ENCODE results near the gene CFAP97D1. TPM values are rescaled to one million over a fixed set of nuclear protein-coding genes. Genes with fewer than 3 reads are reported as not detected.

CFAP97D1 gene
- total RNA-seq, 1 experiment from 2014 or later, result 0.13 TPM

GRCh38 chr17:43809121-43809520 is 28.9 kb downstream of the CFAP97D1 start:
- no peak for DNase-seq (ENCODE audit: low spot score)
- peaks cover 31% of the 10 kb centered on the region for H3K4me1 Mint-ChIP-seq
- TF ChIP-seq IRF2 (CRISPR knock-in tag; IDR thresholded peaks at IDR 0.05; ENCODE audit: borderline replicate concordance, low read depth), result no peak
- no peak for TF ChIP-seq NFE2L1 (CRISPR knock-in tag; IDR thresholded peaks at IDR 0.05)
- TF ChIP-seq ZMAT4 (CRISPR knock-in tag; IDR thresholded peaks at IDR 0.05), result no peak
- TF ChIP-seq, protein P1, sequence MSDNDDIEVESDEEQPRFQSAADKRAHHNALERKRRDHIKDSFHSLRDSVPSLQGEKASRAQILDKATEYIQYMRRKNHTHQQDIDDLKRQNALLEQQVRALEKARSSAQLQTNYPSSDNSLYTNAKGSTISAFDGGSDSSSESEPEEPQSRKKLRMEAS (CRISPR knock-in tag; IDR thresholded peaks at IDR 0.05), result no peak
- TF ChIP-seq FOXJ3 (CRISPR knock-in tag; IDR thresholded peaks at IDR 0.05; ENCODE audit: borderline replicate concordance), result no peak
- TF ChIP-seq, protein P2, sequence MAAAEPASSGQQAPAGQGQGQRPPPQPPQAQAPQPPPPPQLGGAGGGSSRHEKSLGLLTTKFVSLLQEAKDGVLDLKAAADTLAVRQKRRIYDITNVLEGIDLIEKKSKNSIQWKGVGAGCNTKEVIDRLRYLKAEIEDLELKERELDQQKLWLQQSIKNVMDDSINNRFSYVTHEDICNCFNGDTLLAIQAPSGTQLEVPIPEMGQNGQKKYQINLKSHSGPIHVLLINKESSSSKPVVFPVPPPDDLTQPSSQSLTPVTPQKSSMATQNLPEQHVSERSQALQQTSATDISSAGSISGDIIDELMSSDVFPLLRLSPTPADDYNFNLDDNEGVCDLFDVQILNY (CRISPR knock-in tag; IDR thresholded peaks at IDR 0.05), result no peak
- TF ChIP-seq GABPB1 (CRISPR knock-in tag; IDR thresholded peaks at IDR 0.05), result no peak
- peaks cover 10% of the 10 kb centered on the region for H3K36me3 Mint-ChIP-seq
- ChIA-PET CTCF (interaction anchor here (1.4 kb wide), 1 partner anchor 37 kb away, joined by 5 read pairs; no protein-coding TSS in a partner anchor), POLR2A (no interaction called here)
- no peak overlapping the region for H3K4me3 Mint-ChIP-seq
- H3K27ac Mint-ChIP-seq, result no peak overlapping the region
- ATAC-seq, result no peak
- no peaks in the 10 kb centered on the region for H3K27me3 Mint-ChIP-seq (ENCODE audit: low read depth)
- peaks cover 4% of the 10 kb centered on the region; the same call in 1 of the 2 replicates for H3K9me3 Mint-ChIP-seq

DNA sequence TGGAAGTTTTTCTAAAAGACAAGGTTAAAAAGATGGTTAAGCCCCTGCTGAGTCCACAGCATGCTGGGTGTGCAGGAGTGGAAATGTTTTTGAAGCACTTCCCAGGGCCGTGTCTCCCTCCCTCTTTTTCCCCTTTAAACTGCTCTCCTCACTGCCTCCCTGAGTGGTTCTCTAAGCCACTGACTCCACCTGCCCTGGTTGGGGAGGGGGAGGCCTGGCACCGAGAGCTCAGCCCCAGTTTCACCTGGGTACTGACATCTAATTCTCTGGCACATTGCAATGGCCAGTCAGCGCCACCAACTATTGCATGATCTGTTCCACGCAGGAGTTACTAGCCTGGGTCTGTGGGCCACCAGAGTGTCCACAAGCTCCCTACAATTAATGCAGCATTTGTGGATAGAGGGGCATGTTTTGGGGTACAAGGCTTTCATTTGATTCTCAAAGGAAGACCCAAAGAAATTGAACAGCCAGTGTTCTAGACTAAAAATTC is 30.0 kb downstream of the CFAP97D1 start:
- H3K4me1 Mint-ChIP-seq, result peaks cover 24% of the 10 kb centered on the region
- no peak for TF ChIP-seq PREB (CRISPR knock-in tag; IDR thresholded peaks at IDR 0.05; ENCODE audit: borderline replicate concordance)
- TF ChIP-seq ZMAT4 (CRISPR knock-in tag; IDR thresholded peaks at IDR 0.05), result no peak
- H3K27ac Mint-ChIP-seq, result no peak overlapping the region
- H3K36me3 Mint-ChIP-seq, result peaks cover 10% of the 10 kb centered on the region
- no peaks in the 10 kb centered on the region for H3K27me3 Mint-ChIP-seq (ENCODE audit: low read depth)
- ChIA-PET CTCF (interaction anchor here (1.5 kb wide), 1 partner anchor 36 kb away, joined by 9 read pairs; no protein-coding TSS in a partner anchor), POLR2A (no interaction called here)
- ATAC-seq (no peak), DNase-seq (ENCODE audit: low spot score) (no peak)
- peaks cover 2% of the 10 kb centered on the region; the same call in 1 of the 2 replicates for H3K9me3 Mint-ChIP-seq
- H3K4me3 Mint-ChIP-seq, result no peak overlapping the region

DNA sequence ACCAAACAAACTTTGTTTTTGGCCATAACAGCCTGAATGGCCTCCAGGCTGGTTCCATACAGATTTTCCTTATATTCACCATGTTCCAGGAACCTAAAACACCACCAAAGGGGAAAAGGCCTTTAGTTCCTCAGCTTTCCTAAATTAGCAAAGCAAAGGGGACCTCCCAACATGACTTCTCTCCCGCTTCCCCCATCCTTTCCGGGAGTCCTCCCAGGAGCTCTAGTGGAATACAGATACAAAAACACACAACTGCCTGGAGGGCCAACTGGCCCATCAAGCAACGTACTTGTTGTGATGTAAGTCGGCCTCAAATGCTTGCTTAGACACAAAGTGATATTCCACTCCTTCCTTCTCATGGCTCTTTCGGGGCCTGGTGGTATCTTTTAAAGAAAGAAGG is 30.6 kb downstream of the CFAP97D1 start:
- Mint-ChIP-seq H3K27ac (0 out of 2 replicates have a peak overlapping the region, but pooled peaks have one; percentile 50), H3K9me3 (no peaks in the 10 kb centered on the region), H3K36me3 (peaks cover 10% of the 10 kb centered on the region), H3K4me1 (peaks cover 24% of the 10 kb centered on the region), H3K27me3 (ENCODE audit: low read depth) (no peaks in the 10 kb centered on the region), H3K4me3 (no peak overlapping the region)
- DNase-seq (ENCODE audit: low spot score), result no peak
- no peak for ATAC-seq
- CTCF ChIA-PET, result interaction anchor here (0.5 to 1.5 kb wide), 2 partner anchors 36 to 55 kb away, joined by 3 to 9 read pairs; no protein-coding TSS in a partner anchor
- TF ChIP-seq CBFB (CRISPR knock-in tag; IDR thresholded peaks at IDR 0.05; ENCODE audit: low read depth) (no peak), ZBTB21 (CRISPR knock-in tag; IDR thresholded peaks at IDR 0.05; ENCODE audit: borderline replicate concordance) (no peak)
- POLR2A ChIA-PET, result no interaction called here

DNA sequence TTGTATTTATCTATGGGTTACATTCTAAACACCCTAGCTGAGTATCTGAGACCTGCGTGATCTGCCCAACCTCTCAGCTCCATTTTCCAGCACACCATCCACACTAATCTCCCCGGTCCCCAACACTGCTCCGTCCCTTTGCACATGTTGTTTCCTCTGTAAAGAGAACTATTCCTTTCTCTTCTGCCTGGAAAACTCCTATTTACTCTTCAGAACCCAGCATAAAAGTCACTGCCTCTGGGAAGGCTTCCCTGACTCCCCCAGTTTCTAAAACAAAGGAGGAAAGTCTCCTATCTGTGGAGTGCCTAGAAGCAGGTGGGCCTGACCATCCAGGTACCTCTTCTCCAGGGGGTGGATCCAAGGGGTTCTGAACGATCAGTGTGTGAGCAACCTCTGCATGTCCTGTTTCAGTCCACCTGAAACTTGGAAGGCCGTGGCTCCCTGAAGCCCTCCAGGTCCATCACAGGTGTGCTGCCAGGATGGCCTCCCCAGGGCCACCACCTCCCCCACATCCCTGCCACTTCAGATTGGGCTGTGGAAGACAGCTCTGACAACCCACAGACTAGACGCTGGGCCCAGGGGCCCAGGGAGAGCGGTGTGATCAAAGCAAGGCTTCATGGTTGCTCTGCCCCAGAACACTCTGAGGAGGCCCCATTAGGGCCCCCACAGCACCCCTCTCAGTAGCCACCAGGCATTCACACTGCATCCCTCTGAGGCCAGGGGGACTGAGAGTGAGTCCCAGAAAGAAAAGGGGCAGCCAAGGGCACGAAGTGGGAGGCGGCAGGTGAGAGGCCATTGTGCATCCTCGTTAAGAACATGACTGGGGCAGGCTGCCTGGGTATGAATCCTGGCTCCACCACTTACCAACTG is 32.4 kb downstream of the CFAP97D1 start:
- TF ChIP-seq ESRRA (CRISPR knock-in tag; IDR thresholded peaks at IDR 0.05; ENCODE audit: borderline replicate concordance), result no peak
- TF ChIP-seq ZNF138 (CRISPR knock-in tag; conservative IDR thresholded peaks at IDR 0.05), result no peak
- no peak for TF ChIP-seq MXD4 (CRISPR knock-in tag; IDR thresholded peaks at IDR 0.05; ENCODE audit: borderline replicate concordance)
- TF ChIP-seq, protein P3, sequence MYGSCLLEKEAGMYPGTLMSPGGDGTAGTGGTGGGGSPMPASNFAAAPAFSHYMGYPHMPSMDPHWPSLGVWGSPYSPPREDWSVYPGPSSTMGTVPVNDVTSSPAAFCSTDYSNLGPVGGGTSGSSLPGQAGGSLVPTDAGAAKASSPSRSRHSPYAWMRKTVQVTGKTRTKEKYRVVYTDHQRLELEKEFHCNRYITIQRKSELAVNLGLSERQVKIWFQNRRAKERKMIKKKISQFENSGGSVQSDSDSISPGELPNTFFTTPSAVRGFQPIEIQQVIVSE (CRISPR knock-in tag; IDR thresholded peaks at IDR 0.05; ENCODE audit: borderline replicate concordance), result no peak
- no peak for TF ChIP-seq KAT7 (CRISPR knock-in tag; IDR thresholded peaks at IDR 0.05; ENCODE audit: borderline replicate concordance)
- no peak for TF ChIP-seq CBFB (CRISPR knock-in tag; IDR thresholded peaks at IDR 0.05; ENCODE audit: low read depth)
- TF ChIP-seq MLX (CRISPR knock-in tag; IDR thresholded peaks at IDR 0.05), result no peak
- TF ChIP-seq, protein P4, sequence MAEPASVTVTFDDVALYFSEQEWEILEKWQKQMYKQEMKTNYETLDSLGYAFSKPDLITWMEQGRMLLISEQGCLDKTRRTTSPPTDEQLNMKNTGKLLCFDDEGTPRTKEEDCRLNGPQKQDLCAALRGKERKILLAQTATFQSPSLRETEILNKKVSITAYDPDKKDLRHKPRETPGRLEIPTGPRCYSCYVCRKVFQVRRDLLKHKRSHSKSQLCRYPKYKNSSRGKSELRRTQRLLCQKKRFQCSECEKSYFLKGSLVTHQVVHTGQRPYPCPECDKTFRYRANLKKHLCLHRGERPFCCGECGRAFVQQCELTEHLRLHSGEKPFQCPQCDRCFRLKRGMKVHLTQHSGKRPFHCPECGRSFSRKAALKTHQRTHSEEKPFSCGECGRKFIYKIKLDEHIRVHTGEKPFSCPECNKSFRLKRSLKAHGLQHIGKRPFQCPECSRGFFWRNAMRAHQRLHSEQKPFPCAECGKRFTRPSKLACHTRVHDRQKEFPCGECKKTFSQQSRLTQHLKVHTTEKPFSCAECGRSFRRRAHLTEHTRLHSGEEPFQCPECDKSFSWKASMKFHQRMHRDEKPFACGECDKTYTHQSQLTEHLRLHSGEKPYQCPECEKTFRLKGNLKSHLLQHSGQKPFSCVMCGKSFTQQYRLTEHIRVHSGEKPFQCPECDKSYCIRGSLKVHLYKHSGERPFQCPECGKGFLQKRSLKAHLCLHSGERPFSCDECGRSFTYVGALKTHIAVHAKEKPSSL (CRISPR knock-in tag; conservative IDR thresholded peaks at IDR 0.05), result no peak
- no peak for TF ChIP-seq FOXJ3 (CRISPR knock-in tag; IDR thresholded peaks at IDR 0.05; ENCODE audit: borderline replicate concordance)
- TF ChIP-seq SP1 (CRISPR knock-in tag; conservative IDR thresholded peaks at IDR 0.05), result no peak
- H3K27me3 Mint-ChIP-seq (ENCODE audit: low read depth), result no peaks in the 10 kb centered on the region
- CTCF ChIA-PET, result interaction anchor here (0.5 to 1.8 kb wide), 3 partner anchors 46 to 65 kb away, joined by 3 to 10 read pairs (median 3); no protein-coding TSS in a partner anchor
- no peak for DNase-seq (ENCODE audit: low spot score)
- no peak overlapping the region for H3K4me3 Mint-ChIP-seq
- peaks cover 7% of the 10 kb centered on the region for H3K36me3 Mint-ChIP-seq
- POLR2A ChIA-PET, result no interaction called here
- no peak for ATAC-seq
- no peaks in the 10 kb centered on the region for H3K9me3 Mint-ChIP-seq
- peaks cover 24% of the 10 kb centered on the region for H3K4me1 Mint-ChIP-seq
- H3K27ac Mint-ChIP-seq, result peak overlapping the region; percentile 15; the same call in 1 of the 2 replicates
